IPS-18c (cell line): ENCODE data around the gene CD44.

Experiments used
- H3K4me3 ChIP-seq: 2 replicates; pipeline ENCODE4 v1.7.0; 2013; ENCODE audit warnings: low read depth, mild to moderate bottlenecking, low read length, moderate library complexity; ENCODE audit not compliant: insufficient read depth
- H3K9me3 ChIP-seq: one replicate; pipeline ENCODE4 v1.6.1; 2013; ENCODE audit warnings: mild to moderate bottlenecking, low read length, moderate library complexity; ENCODE audit not compliant: control insufficient read depth, insufficient read depth

The CD44 gene

DNA sequence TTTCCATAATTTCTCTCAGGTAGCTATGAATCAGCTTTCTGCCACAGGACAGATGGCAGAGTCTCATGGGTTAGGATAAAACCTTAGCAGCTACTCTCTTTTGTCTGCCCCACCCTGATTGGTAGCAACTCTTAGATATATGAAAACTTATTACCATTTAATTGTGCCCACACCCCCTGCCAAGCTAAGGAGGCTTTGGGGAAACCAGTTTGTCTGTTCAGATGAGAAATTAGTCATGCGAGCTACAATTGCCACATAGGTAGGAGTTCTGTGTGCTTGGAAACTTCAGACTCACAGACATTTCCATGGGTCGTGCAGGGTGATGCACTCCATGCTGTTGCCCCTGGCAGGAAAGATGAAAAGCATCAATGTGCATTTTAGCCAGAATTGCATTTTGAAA, 39.9 kb downstream of the CD44 start:
- Histone ChIP-seq H3K9me3 (peaks cover 2% of the 10 kb centered on the region), H3K4me3 (no peak overlapping the region)

DNA sequence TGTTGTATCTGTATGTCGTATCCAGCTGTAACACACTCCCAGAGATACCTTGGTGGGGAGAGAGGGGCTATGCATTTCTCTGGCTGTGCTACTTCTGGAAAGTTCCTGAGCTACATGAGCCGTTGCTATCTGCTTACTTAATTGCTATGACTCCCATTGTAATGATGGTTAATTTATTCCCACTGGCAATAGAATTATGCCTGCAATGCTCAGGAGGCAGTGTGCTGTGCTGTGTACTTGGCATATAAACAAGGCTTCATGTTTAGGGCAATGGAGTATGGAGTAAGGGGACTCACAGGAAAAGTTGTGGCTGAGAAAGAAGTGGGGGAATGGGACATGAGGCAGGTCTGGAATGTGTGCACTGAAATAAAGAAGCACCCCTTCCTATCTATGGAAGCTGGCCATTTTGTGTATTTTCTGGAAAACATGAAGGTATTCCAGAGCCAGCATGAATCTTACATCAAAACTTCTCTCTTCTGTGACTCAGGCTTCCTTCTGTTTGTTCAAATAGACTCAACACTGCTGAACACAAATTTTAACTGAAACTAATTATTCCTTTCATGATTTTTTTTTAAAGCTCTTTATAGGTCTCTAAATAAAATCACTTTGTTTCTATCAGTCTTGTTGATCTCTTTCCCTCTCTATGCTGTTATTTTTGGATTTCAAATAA, 40.6 kb downstream of the CD44 start:
- peaks cover 2% of the 10 kb centered on the region for H3K9me3 ChIP-seq
- H3K4me3 ChIP-seq = no peak overlapping the region

DNA sequence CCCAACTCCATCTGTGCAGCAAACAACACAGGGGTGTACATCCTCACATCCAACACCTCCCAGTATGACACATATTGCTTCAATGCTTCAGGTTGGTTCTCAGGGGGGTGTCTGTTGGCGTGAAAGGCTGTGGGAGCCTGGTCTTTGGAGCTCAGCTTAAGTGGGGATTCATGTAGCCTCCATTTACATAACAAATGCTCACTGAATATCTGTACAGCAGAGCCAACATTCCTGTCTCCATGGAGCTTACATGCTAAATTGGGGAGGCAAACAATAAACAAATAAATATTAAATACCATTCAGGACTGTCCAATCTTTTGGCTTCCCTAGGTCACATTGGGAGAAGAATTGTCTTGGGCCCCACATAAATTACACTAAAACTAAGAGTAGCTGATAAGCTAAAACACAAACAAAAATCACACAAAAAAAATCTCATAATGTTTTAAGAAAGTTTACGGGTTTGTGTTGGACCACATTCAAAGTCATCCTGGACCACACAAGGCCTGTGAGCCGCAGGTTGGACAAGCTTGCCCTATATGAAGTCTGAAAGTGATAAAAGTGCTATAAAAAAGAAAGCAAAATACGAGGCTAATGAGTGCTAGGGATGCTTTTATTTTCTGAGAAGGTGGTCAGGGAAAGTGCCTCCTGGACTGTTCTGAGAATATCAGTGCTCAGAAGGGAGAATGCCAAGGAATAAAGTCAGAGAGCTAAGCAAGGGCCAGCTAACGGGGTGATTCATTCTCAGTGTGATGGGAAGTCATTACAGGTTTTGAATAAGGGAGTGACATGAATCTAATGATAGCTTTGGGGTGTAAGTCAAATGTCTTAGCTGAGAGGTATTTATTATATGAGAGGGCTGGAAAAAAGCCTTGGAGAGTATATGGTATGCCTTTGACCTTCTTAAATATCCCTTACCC, 41.6 kb downstream of the CD44 start:
- no peak overlapping the region for H3K4me3 ChIP-seq
- peaks cover 2% of the 10 kb centered on the region for H3K9me3 ChIP-seq

DNA sequence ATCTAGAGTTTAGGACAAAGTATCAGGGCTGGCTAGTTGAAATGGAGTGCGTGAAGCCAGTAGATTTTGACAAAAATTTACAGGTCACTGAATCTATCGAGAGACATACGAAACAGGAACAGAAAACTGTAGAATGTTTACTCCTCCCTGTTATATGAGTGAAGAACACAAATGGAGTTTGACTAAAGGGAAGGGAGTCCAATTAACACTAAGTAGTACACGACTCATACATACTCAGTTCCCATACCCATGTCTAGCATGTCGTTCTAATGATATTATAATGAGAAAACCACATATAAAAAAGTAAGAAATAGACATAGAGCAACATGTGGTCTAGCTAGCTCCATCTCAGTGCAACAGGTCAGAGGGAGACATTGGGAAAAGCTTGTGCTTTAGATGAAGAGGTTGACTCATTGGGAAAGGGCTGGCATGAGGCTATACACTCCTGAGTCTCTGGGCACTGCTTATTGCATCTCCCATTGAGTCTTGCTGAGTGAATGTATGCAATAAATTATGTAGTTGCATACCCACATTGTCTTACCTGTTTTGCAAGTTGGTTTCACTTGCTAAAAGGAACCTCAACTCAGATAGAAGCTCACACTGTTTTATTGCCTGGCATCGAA, 43.5 kb downstream of the CD44 start:
- no peaks in the 10 kb centered on the region for H3K9me3 ChIP-seq
- no peak overlapping the region for H3K4me3 ChIP-seq

DNA sequence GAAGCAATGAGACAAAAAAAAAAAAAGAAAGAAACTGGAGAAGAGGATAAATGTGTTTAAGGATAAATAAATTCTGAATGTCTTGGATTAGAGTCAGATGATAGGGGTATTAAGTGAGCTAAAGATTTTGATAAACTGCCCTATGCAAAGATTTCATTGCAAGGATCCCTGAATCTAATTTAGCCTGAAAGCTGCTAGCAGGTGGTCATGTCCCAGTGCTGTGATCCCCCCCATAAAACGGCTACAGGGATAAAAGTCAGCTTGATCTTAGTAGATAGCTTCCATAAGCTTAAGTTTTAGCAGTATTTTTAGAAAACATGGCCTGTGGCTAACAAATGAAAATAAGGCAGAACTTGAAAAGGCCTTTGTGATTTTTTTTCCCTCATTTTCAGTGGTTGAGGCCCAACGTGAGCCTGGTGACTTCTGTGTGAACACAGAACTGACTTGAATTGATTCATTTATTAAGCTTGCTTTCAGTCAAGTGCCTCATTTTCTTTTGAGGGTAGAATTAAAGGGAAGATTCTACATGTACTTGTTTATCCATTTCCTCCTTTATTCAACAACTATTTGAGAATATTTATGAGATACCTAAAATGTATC, 44.5 kb downstream of the CD44 start:
- no peak overlapping the region for H3K4me3 ChIP-seq

DNA sequence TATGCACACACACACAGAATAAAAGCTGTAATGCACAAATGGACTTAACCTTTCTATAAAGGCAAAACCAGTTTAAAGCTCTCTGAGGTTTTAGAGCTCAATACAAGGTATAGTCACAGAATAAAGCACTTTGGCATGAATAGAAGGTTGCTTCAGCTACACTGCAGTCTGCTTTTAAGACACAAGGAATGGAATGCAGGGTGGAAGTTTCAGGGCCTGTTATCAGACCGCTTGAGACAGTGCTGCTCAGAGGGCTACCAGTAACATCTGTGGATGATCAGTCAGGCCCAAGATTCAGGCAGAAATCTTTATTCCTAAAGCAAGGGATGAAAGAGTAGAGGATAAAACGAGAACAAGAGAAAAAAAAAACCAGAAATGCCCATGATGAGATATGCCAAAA, 46.7 kb downstream of the CD44 start:
- Histone ChIP-seq H3K4me3 (no peak overlapping the region), H3K9me3 (no peaks in the 10 kb centered on the region)

More for the DNA sequence above, 44.5 kb downstream of the CD44 start:
- no peaks in the 10 kb centered on the region for H3K9me3 ChIP-seq

DNA sequence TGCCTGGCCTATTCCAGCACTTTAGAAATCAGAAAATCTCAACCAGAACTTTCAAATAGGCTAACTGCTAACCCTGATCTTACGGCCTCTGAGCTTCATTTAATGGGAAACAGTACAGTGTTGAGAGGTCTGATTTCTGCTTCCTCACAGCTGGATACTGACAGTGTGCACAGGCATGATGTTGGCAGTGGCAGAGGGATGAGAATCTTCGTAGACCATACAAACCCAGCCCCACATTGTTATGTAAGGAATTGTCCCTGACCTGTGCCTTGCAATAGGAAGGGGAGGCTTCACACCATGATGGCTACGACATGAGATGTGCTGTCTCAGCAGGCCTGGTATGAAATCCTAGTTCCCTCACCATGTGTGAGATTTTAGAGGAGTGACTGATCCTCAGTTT, 49.0 kb downstream of the CD44 start:
- Histone ChIP-seq H3K9me3 (no peaks in the 10 kb centered on the region), H3K4me3 (no peak overlapping the region)

DNA sequence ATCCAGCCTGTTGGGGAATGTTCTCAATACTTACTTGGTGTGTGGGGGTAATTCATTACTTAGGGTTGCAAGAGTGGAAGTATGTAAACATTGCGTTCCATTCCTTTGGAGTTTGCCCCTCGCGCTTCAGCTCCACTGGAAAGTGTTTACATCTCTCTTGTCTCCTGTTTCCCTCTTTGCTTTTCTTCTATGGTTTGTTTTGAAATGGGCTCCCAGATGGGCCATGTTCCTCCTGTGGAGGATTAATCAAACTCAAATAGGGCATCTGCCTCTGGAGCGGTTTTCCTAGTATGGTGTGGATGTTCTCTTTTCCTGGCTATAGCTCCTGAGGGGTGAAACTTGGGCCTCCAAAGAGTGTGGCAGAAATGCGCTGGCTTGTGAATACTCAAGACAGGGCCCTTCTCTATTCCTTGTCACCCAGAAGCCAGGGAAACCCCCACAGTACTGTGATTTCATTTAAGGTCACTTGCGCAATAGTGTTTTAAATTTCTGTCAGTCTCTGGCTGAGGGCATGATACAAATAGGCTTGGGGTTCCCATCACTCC, 51.9 kb downstream of the CD44 start:
- no peak overlapping the region for H3K4me3 ChIP-seq
- no peaks in the 10 kb centered on the region for H3K9me3 ChIP-seq

DNA sequence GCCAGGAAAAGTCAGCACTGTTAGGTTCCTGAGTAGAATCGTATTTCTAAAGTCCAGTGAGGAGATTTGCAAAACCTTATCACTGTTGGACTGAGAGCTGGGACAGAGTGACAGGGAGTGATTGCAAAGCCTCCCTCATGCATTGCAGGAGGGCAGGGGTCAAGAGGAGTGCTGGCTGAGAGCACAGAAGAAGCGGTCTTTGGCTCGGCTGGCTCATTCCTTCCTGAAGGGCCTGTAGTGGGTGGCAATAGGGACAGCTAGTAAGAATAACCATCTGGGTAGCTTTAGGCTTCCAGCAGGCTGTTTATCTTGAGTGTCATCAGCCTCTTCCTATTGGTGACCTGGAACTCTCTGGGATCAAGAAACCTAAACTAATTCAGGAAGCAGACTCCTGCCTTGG, 53.4 kb downstream of the CD44 start:
- Histone ChIP-seq H3K4me3 (no peak overlapping the region), H3K9me3 (no peaks in the 10 kb centered on the region)

DNA sequence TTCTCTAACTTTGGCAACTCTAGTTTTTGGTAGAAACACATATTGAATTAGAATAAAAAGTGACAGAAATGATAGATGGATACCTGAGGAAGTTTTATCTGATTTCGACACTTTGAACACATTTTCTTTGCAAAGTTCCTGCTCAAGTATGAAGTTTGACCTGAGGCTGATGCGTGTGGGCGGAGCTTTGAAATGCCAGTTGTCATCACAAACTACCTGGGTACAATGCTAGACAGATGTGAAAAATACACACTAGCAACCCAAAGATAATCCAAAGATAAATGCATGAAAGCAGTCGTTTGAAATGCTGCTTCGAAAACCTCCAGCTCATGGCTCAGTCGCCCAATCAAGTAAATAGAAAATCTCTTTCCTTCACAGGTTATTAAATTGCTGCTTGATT, 54.8 kb downstream of the CD44 start:
- no peaks in the 10 kb centered on the region for H3K9me3 ChIP-seq
- no peak overlapping the region for H3K4me3 ChIP-seq

DNA sequence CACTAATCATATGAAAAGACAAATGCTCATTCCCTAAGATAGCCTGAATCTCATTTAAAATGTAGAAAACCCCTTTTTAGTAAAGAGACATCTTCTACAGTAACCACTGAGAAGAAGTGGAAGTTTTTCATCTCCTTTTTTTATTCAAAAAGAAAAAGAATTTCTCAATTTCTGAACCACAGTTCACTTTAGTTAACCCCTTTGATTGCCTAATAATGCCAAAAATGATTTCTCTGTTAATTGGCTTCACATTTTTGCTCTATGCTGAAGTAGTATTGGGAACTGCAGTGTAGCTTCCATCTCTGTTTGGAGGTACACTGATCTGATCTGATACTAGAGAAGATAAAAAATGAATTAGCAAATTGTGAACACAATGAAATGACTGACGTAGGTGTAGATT, 58.3 kb downstream of the CD44 start:
- no peaks in the 10 kb centered on the region for H3K9me3 ChIP-seq
- H3K4me3 ChIP-seq = no peak overlapping the region

DNA sequence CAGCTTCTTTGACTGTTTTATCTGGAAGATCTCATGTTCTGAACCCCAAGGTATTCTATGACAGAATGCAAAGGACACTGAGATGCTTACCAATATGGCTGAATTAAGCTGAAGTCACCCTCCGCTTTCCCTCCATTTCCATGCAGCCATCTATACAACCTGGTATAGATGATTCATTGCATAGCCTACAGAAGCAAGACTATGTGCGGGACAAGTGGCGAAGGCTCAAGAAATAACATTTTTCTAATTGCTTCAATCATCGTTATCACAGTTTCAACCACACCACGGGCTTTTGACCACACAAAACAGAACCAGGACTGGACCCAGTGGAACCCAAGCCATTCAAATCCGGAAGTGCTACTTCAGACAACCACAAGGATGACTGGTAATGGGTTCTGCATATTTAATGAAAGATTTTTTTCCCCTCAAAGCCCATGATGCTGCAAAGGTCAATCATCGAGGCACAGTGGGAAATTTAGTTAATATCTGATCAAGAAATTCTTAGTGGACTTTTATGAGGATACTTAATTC, 61.9 kb downstream of the CD44 start:
- Histone ChIP-seq H3K4me3 (no peak overlapping the region), H3K9me3 (no peaks in the 10 kb centered on the region)

DNA sequence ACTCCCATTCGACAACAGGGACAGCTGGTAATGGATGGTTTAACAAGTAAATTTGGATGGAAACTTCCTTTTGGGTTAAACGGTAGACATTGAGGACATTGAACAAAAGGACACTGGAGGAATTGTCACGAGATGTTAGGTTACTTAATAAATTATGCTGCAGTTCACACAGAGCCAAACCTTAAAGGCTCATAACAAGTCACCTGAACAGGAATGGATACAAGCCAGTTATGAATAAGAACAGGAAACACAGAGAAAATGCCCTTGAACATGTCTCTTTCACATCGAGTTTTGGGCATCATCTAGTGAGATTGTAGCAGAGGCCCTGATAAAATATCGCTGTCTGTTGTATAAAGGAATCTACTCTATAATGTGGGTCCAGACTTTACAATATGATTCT, 65.6 kb downstream of the CD44 start:
- no peaks in the 10 kb centered on the region for H3K9me3 ChIP-seq

DNA sequence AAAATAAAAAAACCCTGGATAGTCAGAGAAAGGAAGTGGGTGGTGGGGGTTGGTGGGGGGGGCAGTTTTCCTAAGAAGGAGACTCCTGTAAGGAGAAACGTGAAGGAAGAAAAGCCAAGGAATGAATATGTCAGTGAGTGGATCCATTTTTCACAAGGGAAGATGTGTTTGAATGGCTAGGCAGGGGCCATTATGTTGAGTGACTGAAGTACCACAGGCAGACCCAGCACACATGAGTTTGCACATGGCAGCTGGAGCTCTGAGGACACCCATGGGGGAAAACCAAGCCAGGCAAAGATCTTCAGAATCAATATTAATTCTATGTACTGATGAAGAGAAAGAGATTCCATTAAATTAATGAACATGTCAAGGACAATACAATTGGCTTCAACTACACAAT, 67.6 kb downstream of the CD44 start:
- Histone ChIP-seq H3K9me3 (no peaks in the 10 kb centered on the region), H3K4me3 (no peak overlapping the region)

More for the DNA sequence above, 65.6 kb downstream of the CD44 start:
- no peak overlapping the region for H3K4me3 ChIP-seq

DNA sequence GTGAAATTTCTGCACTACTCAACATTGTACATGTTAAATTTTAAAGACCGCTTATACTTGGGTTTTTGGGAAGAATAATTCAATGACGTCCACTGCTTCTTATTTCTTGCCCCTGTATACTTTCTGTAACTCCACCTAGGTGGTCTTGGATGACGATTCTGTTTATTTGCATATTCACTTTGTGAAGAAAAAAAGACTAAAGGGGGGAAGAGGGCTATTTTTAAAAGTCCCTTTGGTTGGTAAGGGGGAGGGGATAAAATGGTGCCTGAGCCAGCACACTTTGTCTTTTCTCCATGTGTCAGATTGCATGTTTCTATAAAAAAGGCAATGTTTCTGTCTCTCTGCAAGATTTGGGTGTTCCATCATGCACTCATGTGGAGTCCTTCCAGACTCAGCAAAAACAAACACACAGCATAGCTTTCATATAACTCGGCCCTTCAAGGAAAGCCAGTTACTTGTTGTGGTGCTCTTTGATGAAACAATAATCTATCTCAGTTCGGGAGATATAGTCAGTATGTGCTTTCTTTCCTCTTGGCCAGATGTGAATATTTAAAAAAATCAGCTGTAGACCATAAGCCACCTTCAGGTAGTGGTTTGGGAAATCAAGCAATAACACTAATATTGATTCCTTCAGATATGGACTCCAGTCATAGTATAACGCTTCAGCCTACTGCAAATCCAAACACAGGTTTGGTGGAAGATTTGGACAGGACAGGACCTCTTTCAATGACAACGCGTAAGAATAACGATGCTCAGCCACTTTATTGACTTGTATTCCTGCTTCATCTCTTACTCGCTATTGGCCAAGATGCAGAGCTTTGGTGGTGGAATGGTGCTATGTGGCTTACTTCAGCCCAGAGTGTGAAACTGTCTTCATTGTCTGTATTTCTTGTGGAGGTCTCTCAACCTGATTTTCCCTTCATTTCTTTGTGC, 68.8 kb downstream of the CD44 start:
- Histone ChIP-seq H3K9me3 (no peaks in the 10 kb centered on the region), H3K4me3 (no peak overlapping the region)

DNA sequence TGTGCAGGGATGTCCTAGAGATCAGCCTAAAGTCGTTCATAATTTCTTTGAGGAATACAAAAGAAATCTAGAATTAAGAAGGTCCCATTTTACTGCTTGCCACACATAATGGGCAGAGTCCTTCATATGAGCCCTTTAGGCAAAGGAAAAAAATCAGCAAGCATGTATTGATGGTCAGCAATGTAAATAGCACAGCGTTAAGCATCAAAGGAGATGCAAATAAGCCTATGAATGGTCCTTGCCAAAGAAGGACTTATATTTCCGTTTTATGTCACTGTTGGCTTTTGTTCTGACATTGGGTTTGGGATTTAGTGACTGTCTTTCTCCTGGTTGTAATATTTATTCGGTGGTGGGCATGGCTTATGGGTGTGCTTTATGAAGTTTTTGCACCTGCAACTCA, 69.8 kb downstream of the CD44 start:
- H3K9me3 ChIP-seq = no peaks in the 10 kb centered on the region
- H3K4me3 ChIP-seq = no peak overlapping the region
